ENCODE results near the gene NADK2.

DNA sequence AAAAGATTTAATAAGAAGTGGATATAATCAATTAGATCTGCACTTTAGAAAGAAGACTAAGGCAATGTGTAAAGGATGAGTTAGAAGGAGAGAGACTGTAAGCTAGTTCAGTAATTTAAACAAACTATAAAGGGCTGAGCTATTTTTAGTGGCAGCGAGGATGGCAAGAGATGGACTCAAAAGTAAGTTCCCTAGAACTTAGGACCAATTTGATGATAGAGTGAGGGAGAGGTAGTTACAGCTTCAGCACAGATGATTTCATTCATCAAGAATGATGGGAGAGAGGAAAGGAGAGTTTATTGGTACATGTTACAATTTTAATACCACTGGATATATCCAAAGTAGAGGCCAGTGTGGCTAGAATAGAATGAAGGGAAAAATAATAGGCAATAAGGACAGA lies 19.1 kb downstream of the NADK2 start:
- TF ChIP-seq BHLHE40 (IDR thresholded peaks at IDR 0.05; ENCODE audit: borderline replicate concordance) = no peak
- no peak for TF ChIP-seq CTBP1 (IDR thresholded peaks at IDR 0.05; ENCODE audit: borderline replicate concordance)
- TF ChIP-seq TARDBP (IDR thresholded peaks at IDR 0.05) = no peak
- TF ChIP-seq NFRKB (IDR thresholded peaks at IDR 0.05) = no peak
- no peak for TF ChIP-seq FOXK2 (IDR thresholded peaks at IDR 0.05)
- TF ChIP-seq ZNF384 (IDR thresholded peaks at IDR 0.05) = no peak
- TF ChIP-seq PKNOX1 (IDR thresholded peaks at IDR 0.05) = no peak
- TF ChIP-seq ELF4 (IDR thresholded peaks at IDR 0.05) = no peak
- no peak for TF ChIP-seq FOXA1 (IDR thresholded peaks at IDR 0.05)
- no peak for TF ChIP-seq HDGF (IDR thresholded peaks at IDR 0.05; ENCODE audit: borderline replicate concordance)
- no peak for TF ChIP-seq FOXM1 (IDR thresholded peaks at IDR 0.05; ENCODE audit: borderline replicate concordance)
- no peak for TF ChIP-seq SP1 (IDR thresholded peaks at IDR 0.05)
- TF ChIP-seq LEF1 (IDR thresholded peaks at IDR 0.05; ENCODE audit: borderline replicate concordance) = no peak
